Stimulated activated CD8-positive, alpha-beta memory T cell treated with anti-CD3 and anti-CD28 coated beads, Interleukin-12 subunit alpha, Interleukin-12 subunit beta, amount 100 ng/mL, for 4 hours (primary cell): ENCODE measurements around the gene KCNK4.

Experiments used
- DNase-seq: peaks from one replicate; pipeline ENCODE4 v3.0.0-alpha.2; 2020; ENCODE audit warnings: low read depth

The KCNK4 gene

GRCh38 chr11:64253481-64253880 lies 37.6 kb upstream of the KCNK4 start:
- DNase-seq: no peak

GRCh38 chr11:64254326-64254725 lies 36.8 kb upstream of the KCNK4 start:
- DNase-seq: no peak

- DNase-seq: no peak
Observed at GRCh38 chr11:64255135-64256128, 35.7 kb upstream of the KCNK4 start.

- no peak for DNase-seq
Observed at GRCh38 chr11:64256300-64256699, 34.8 kb upstream of the KCNK4 start.

GRCh38 chr11:64258356-64258755 lies 32.7 kb upstream of the KCNK4 start:
- DNase-seq: no peak

- DNase-seq: no peak
Observed at GRCh38 chr11:64258946-64259532, 32.1 kb upstream of the KCNK4 start.

GRCh38 chr11:64259533-64260067 lies 31.5 kb upstream of the KCNK4 start:
- no peak for DNase-seq

GRCh38 chr11:64260147-64260708 lies 30.9 kb upstream of the KCNK4 start:
- DNase-seq: no peak

- no peak for DNase-seq
Observed at GRCh38 chr11:64261556-64262080, 29.5 kb upstream of the KCNK4 start.

- DNase-seq: no peak
Observed at GRCh38 chr11:64262271-64263002, 28.7 kb upstream of the KCNK4 start.

GRCh38 chr11:64263021-64263946 lies 27.8 kb upstream of the KCNK4 start:
- no peak for DNase-seq

- no peak for DNase-seq
Observed at GRCh38 chr11:64263947-64264317, 27.2 kb upstream of the KCNK4 start.

- DNase-seq: no peak
Observed at GRCh38 chr11:64264371-64264852, 26.7 kb upstream of the KCNK4 start.

GRCh38 chr11:64265176-64266160 lies 25.6 kb upstream of the KCNK4 start:
- DNase-seq: no peak

GRCh38 chr11:64266339-64266738 lies 24.8 kb upstream of the KCNK4 start:
- DNase-seq: no peak

GRCh38 chr11:64267207-64267945 lies 23.7 kb upstream of the KCNK4 start:
- DNase-seq: no peak

GRCh38 chr11:64268025-64268892 lies 22.8 kb upstream of the KCNK4 start:
- DNase-seq: no peak
